ENCODE results near the gene CHCHD2.
"Not testable (repeated sequence)": the region's sequence is repeated elsewhere in the genome, so short reads cannot be mapped to it uniquely, and the experiment has no call there.

Gene CHCHD2

GRCh38 chr7:56083150-56083785 lies 23.0 kb downstream of the CHCHD2 start:
- no peak for DNase-seq (ENCODE audit: low spot score)

GRCh38 chr7:56081626-56082340 lies 24.5 kb downstream of the CHCHD2 start:
- DNase-seq (ENCODE audit: low spot score): no peak

DNA sequence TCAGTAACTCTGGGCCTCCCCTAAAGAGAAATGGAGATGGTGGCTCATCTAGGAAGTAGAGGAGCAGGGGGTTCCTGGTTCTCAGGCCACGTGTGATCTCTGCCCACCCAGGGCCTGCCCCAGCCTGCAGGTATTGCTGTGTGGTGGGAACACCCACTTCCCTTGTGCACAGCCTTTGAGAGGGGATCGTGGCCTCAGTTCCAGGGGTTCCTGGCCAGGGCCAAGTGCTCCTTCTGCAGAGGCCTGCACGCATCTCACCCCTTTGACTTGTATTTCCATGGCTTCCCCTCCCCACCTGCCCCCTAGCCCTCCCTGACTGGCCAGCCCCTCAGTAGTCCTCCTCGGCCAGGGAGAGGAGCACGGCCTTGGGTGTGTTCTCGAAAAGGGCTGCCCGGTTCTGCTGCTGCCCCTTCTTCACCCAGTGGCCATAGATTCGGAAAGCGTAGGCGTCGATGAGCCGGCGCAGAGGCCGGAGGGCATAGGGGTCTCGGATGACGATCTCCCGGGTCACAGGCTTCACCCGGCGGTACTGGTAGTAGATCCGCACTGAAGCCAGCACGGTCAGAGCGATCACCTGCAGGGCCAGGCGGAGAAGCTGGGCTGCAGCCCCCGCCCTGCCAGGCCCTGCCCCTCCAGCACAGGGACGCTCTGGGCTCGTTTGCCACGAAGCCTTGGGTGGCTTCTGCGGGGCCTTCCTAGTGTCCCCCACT lies 25.4 kb downstream of the CHCHD2 start:
- DNase-seq (ENCODE audit: low spot score): not testable (repeated sequence)

GRCh38 chr7:56079450-56080185 lies 26.7 kb downstream of the CHCHD2 start:
- DNase-seq (ENCODE audit: low spot score): no peak

DNA sequence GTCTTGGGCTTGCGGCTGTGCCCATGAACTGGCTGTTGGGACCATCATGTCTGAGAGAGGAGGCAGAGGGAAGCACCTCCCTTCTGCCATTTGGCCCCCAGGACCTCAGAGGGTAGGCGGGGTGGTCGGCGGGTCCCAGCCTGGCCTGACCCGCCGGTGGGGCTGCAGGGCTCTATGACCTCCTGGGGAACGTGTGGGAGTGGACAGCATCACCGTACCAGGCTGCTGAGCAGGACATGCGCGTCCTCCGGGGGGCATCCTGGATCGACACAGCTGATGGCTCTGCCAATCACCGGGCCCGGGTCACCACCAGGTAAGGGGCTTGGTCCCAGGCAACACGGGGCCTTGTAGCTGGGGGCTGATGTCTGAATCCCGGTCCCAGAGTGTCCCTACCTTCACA lies 28.1 kb downstream of the CHCHD2 start:
- no peak for DNase-seq (ENCODE audit: low spot score)

GRCh38 chr7:56077681-56078080 lies 28.6 kb downstream of the CHCHD2 start:
- DNase-seq (ENCODE audit: low spot score): no peak

GRCh38 chr7:56074371-56074791 lies 31.9 kb downstream of the CHCHD2 start:
- peak; percentile 88 for DNase-seq (ENCODE audit: low spot score)

- DNase-seq (ENCODE audit: low spot score): not testable (repeated sequence)
Measured at GRCh38 chr7:56066376-56066775, 39.9 kb downstream of the CHCHD2 start.

DNA sequence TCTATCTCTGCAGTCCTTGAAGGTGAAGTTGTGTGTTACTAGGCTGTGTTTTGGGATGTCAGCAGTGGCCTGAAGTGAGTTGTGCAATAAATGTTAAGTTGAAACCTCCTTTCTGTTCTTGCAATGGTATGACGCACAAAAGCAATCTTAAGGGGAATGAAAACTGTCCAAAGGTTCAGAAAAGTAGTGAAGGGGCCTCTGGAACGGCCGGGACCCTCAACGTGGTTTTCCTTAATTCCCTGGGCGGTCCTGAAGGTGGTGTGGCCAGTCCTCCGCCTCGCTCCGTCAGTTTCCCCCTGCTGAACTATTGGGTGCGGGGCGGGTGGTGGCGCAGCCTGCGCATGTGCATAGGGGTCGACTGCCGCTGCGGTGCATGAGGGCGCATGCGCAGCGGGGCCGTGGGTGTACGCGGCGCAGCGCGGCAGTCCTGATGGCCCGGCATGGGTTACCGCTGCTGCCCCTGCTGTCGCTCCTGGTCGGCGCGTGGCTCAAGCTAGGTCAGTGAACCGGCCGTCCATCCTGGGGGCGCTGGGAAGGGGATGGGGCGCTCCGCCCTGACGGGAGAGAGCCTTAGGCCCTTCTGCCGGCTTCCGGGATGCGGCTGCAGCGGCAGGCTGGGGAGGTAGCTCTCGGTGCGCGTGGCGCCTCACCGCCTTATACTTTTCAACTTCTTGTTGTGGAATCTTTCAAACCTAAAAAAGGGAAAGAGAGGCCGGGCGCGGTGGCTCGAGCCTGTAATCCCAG lies 42.2 kb downstream of the CHCHD2 start, which contains the start of gene SUMF2:
SUMF2 (plus strand) TSS at position 405 of the 744 bp plus-strand sequence; CDS start at position 431, 26 bp downstream.
- DNase-seq (ENCODE audit: low spot score): peak; percentile 89

DNA sequence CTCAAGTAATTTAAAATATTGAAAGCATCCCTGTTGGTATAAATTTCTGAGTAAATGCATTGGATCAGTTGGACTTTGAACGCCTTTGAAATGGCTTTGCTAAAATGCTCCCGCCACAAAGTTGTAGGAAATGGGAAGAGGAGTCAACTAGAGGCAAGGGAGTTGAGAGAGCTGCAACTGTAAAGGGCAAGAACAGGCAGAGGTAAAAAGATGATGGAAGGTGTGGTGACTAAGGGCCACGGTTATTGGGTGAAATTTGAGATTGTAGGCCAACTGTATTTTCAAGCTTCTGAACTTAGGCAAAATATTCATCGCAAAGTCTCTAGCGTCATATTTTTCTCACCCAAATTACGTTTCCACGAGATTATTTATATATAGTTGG lies 42.8 kb downstream of the CHCHD2 start:
- DNase-seq (ENCODE audit: low spot score): no peak

DNA sequence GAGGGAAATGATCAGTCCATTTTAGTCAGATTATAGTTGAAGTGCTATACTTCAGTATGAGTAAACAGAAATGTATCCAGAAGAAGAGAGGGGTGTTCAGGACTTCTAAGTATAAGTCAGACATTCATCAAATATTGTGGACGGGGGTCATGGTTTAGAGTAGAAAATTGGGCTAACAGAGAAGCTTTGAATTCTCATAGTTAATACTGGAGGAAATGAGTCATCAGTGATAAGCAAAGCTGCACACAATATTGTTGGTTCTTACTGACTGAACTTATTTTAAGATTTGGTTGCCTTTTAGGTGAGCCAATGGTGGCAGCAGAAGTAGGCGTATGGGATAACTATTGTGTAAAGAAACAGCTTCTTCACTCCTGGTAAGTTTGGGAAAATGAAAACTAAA lies 43.9 kb downstream of the CHCHD2 start:
- DNase-seq (ENCODE audit: low spot score): peak; percentile 86

DNA sequence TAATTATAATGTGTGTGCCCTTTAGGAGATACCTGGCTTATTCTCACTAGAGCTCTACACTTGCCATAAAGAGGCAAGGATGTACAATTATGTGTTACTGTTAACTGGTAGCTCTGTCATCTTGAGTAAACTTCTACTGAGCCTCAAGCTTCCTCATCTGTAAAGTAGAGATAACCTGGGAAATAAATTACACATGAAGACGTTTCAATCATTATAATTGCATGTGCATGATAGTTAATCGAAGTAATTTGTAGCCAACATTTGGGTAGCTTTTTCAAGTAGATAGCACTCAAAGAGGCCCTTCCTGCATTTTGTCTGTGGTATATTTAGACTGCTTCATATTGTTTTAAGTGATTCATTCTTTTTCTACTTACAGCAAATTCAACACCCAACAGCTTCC lies 52.3 kb downstream of the CHCHD2 start:
- DNase-seq (ENCODE audit: low spot score): no peak

GRCh38 chr7:56053379-56053778 lies 52.9 kb downstream of the CHCHD2 start:
- no peak for DNase-seq (ENCODE audit: low spot score)

All from RKO (cell line).